Activated naive CD8-positive, alpha-beta T cell treated with anti-CD3 and anti-CD28 coated beads for 36 hours (primary cell): Measurements from ENCODE around the gene RIMBP3C. TPM values are rescaled to one million over a fixed set of nuclear protein-coding genes. Genes with fewer than 3 reads are reported as not detected.
"Not testable (repeated sequence)": the region's sequence is repeated elsewhere in the genome, so short reads cannot be mapped to it uniquely, and the experiment has no call there.

Experiments used
- DNase-seq: peaks from one replicate; pipeline ENCODE4 v3.0.0; 2021
- H3K27ac Mint-ChIP-seq: one replicate; pipeline ENCODE4 v1.8.0; 2022; ENCODE audit warnings: mild to moderate bottlenecking, moderate library complexity, mixed read lengths
- H3K27me3 Mint-ChIP-seq: one replicate; pipeline ENCODE4 v1.8.0; 2022; ENCODE audit warnings: mild to moderate bottlenecking, mixed read lengths
- H3K36me3 Mint-ChIP-seq: one replicate; pipeline ENCODE4 v1.8.0; 2021; ENCODE audit warnings: mild to moderate bottlenecking, mixed read lengths
- H3K4me1 Mint-ChIP-seq: one replicate; pipeline ENCODE4 v1.8.0; 2021; ENCODE audit warnings: mixed read lengths
- H3K4me3 Mint-ChIP-seq: one replicate; pipeline ENCODE4 v1.8.0; 2022; ENCODE audit warnings: mild to moderate bottlenecking, moderate library complexity, mixed read lengths
- H3K9me3 Mint-ChIP-seq: one replicate; pipeline ENCODE4 v1.8.0; 2022; ENCODE audit warnings: mixed read lengths
- total RNA-seq, 2 experiments: library from RNA; stranded (reverse); gene quantifications; one replicate each; pipeline ENCODE4 v1.2.3, GENCODE V29; 2021

Gene RIMBP3C
- total RNA-seq, 2 experiments from 2014 or later, result 0.06 to 0.20 TPM

GRCh38 chr22:21585389-21585788 lies 34.1 kb upstream of the RIMBP3C start:
- Mint-ChIP-seq H3K4me3 (no peak overlapping the region), H3K36me3 (peaks cover 6% of the 10 kb centered on the region), H3K27ac (no peak overlapping the region), H3K27me3 (no peaks in the 10 kb centered on the region), H3K9me3 (no peaks in the 10 kb centered on the region), H3K4me1 (peaks cover 37% of the 10 kb centered on the region)
- DNase-seq, result no peak

GRCh38 chr22:21582801-21583740 lies 31.8 kb upstream of the RIMBP3C start:
- no peak overlapping the region for H3K4me3 Mint-ChIP-seq
- H3K36me3 Mint-ChIP-seq, result peaks cover 14% of the 10 kb centered on the region
- no peak for DNase-seq
- H3K4me1 Mint-ChIP-seq, result peaks cover 42% of the 10 kb centered on the region
- H3K27me3 Mint-ChIP-seq, result no peaks in the 10 kb centered on the region
- H3K9me3 Mint-ChIP-seq, result no peaks in the 10 kb centered on the region
- peak overlapping the region; percentile 35 for H3K27ac Mint-ChIP-seq

GRCh38 chr22:21581009-21581713 lies 29.9 kb upstream of the RIMBP3C start:
- H3K36me3 Mint-ChIP-seq, result peaks cover 18% of the 10 kb centered on the region
- H3K27ac Mint-ChIP-seq, result not testable (repeated sequence)

GRCh38 chr22:21580623-21581007 lies 29.4 kb upstream of the RIMBP3C start:
- H3K27ac Mint-ChIP-seq, H3K4me3 Mint-ChIP-seq, H3K9me3 Mint-ChIP-seq, H3K27me3 Mint-ChIP-seq, DNase-seq: not testable (repeated sequence)
- Mint-ChIP-seq H3K4me1 (peaks cover 43% of the 10 kb centered on the region), H3K36me3 (peaks cover 17% of the 10 kb centered on the region)

More at GRCh38 chr22:21581009-21581713, 29.9 kb upstream of the RIMBP3C start:
- not testable (repeated sequence) for H3K4me3 Mint-ChIP-seq, H3K9me3 Mint-ChIP-seq, H3K27me3 Mint-ChIP-seq, DNase-seq
- H3K4me1 Mint-ChIP-seq, result peaks cover 43% of the 10 kb centered on the region

GRCh38 chr22:21579474-21579851 lies 28.2 kb upstream of the RIMBP3C start:
- Mint-ChIP-seq H3K4me1 (peaks cover 37% of the 10 kb centered on the region), H3K27ac (no peak overlapping the region), H3K9me3 (no peaks in the 10 kb centered on the region), H3K27me3 (no peaks in the 10 kb centered on the region), H3K4me3 (no peak overlapping the region), H3K36me3 (peaks cover 15% of the 10 kb centered on the region)
- DNase-seq, result no peak

GRCh38 chr22:21573750-21574494 lies 22.7 kb upstream of the RIMBP3C start:
- H3K4me1 Mint-ChIP-seq, result peaks cover 60% of the 10 kb centered on the region
- H3K9me3 Mint-ChIP-seq, result no peaks in the 10 kb centered on the region
- peaks cover 43% of the 10 kb centered on the region for H3K36me3 Mint-ChIP-seq
- no peak for DNase-seq
- H3K27me3 Mint-ChIP-seq, result no peaks in the 10 kb centered on the region
- H3K4me3 Mint-ChIP-seq, result no peak overlapping the region
- H3K27ac Mint-ChIP-seq, result no peak overlapping the region

- Mint-ChIP-seq H3K4me3 (no peak overlapping the region), H3K27ac (no peak overlapping the region), H3K36me3 (peaks cover 47% of the 10 kb centered on the region), H3K9me3 (no peaks in the 10 kb centered on the region), H3K4me1 (peaks cover 61% of the 10 kb centered on the region), H3K27me3 (no peaks in the 10 kb centered on the region)
- DNase-seq, result no peak
Measured at GRCh38 chr22:21573293-21573734, 22.1 kb upstream of the RIMBP3C start.

GRCh38 chr22:21571679-21572078 lies 20.4 kb upstream of the RIMBP3C start:
- H3K4me1 Mint-ChIP-seq, result peaks cover 54% of the 10 kb centered on the region
- H3K36me3 Mint-ChIP-seq, result peaks cover 42% of the 10 kb centered on the region
- peak overlapping the region; percentile 11 for H3K4me3 Mint-ChIP-seq
- peak overlapping the region; percentile 78 for H3K27ac Mint-ChIP-seq
- H3K9me3 Mint-ChIP-seq, result no peaks in the 10 kb centered on the region
- no peak for DNase-seq
- no peaks in the 10 kb centered on the region for H3K27me3 Mint-ChIP-seq

- H3K9me3 Mint-ChIP-seq, result no peaks in the 10 kb centered on the region
- peaks cover 41% of the 10 kb centered on the region for H3K36me3 Mint-ChIP-seq
- no peaks in the 10 kb centered on the region for H3K27me3 Mint-ChIP-seq
- no peak for DNase-seq
- H3K4me3 Mint-ChIP-seq, result peak overlapping the region; percentile 7
- peaks cover 52% of the 10 kb centered on the region for H3K4me1 Mint-ChIP-seq
- peak overlapping the region; percentile 34 for H3K27ac Mint-ChIP-seq
Measured at GRCh38 chr22:21570398-21570797, 19.1 kb upstream of the RIMBP3C start.

- Mint-ChIP-seq H3K4me3 (peak overlapping the region; percentile 96), H3K9me3 (no peaks in the 10 kb centered on the region), H3K4me1 (peaks cover 52% of the 10 kb centered on the region), H3K27me3 (no peaks in the 10 kb centered on the region), H3K27ac (peak overlapping the region; percentile 68), H3K36me3 (peaks cover 40% of the 10 kb centered on the region)
- no peak for DNase-seq
Measured at GRCh38 chr22:21569459-21570170, 18.4 kb upstream of the RIMBP3C start.

GRCh38 chr22:21569076-21569427 lies 17.8 kb upstream of the RIMBP3C start:
- Mint-ChIP-seq H3K4me1 (peaks cover 48% of the 10 kb centered on the region), H3K27ac (peak overlapping the region; percentile 93)

GRCh38 chr22:21568347-21569075 lies 17.2 kb upstream of the RIMBP3C start:
- DNase-seq, result peak; percentile 36
- Mint-ChIP-seq H3K4me3 (peak overlapping the region; percentile 96), H3K36me3 (peaks cover 36% of the 10 kb centered on the region), H3K9me3 (no peaks in the 10 kb centered on the region), H3K4me1 (peaks cover 44% of the 10 kb centered on the region), H3K27ac (peak overlapping the region; percentile 93), H3K27me3 (no peaks in the 10 kb centered on the region)

More at GRCh38 chr22:21569076-21569427, 17.8 kb upstream of the RIMBP3C start:
- H3K9me3 Mint-ChIP-seq, H3K27me3 Mint-ChIP-seq, DNase-seq: not testable (repeated sequence)
- Mint-ChIP-seq H3K36me3 (peaks cover 36% of the 10 kb centered on the region), H3K4me3 (peak overlapping the region; percentile 96)

- Mint-ChIP-seq H3K27ac (peak within 1 kb of the TSS; percentile 93), H3K4me1 (peaks cover 41% of the 10 kb centered on the region), H3K36me3 (peaks cover 33% of the 10 kb centered on the region), H3K4me3 (peak within 1 kb of the TSS; percentile 96), H3K27me3 (no peaks in the 10 kb centered on the region), H3K9me3 (no peaks in the 10 kb centered on the region)
- peak; percentile 89 for DNase-seq
Measured at GRCh38 chr22:21567456-21568346, 16.4 kb upstream of the RIMBP3C start, which contains the start of gene UBE2L3. TSS of gene UBE2L3 (plus strand) at chr22:21567714. CDS start at chr22:21567745, 31 bp downstream.
